Neuronal stem cell (in vitro differentiated cells): ENCODE results near the gene HUNK.
A peak's percentile ranks its signal among the peaks of the same experiment; 100 is the strongest.

Source experiments
- DNase-seq: peaks from one replicate; pipeline ENCODE4 v3.0.0-alpha.2; 2013; ENCODE audit warnings: low spot score
- H2AFZ ChIP-seq: one replicate; pipeline ENCODE4 v1.6.1; 2013; ENCODE audit warnings: mild to moderate bottlenecking, low read length, inconsistent platforms
- H2AK5ac ChIP-seq: 2 replicates; pipeline ENCODE4 v1.6.1; 2013; ENCODE audit warnings: low read depth, mild to moderate bottlenecking, inconsistent platforms, low read length, moderate library complexity, mixed read lengths
- H2BK120ac ChIP-seq: 2 replicates; pipeline ENCODE4 v1.6.1; 2013; ENCODE audit warnings: low read depth, mild to moderate bottlenecking, inconsistent platforms, low read length, moderate library complexity, mixed read lengths
- H2BK12ac ChIP-seq: one replicate; pipeline ENCODE4 v1.6.1; 2013; ENCODE audit warnings: low read length, inconsistent platforms
- H2BK15ac ChIP-seq: 2 replicates; pipeline ENCODE4 v1.6.1; 2013; ENCODE audit warnings: mild to moderate bottlenecking, low read length, inconsistent platforms, mixed read lengths
- H2BK5ac ChIP-seq: one replicate; pipeline ENCODE4 v1.6.1; 2013; ENCODE audit warnings: inconsistent platforms, mild to moderate bottlenecking, low read length, moderate library complexity
- H3K14ac ChIP-seq: one replicate; pipeline ENCODE4 v1.6.1; 2013; ENCODE audit warnings: low read length, inconsistent platforms
- H3K18ac ChIP-seq: 2 replicates; pipeline ENCODE4 v1.6.1; 2013; ENCODE audit warnings: low read length, inconsistent platforms
- H3K23ac ChIP-seq: 2 replicates; pipeline ENCODE4 v1.6.1; 2013; ENCODE audit warnings: low read depth, mild to moderate bottlenecking, mixed read lengths, low read length, inconsistent platforms; ENCODE audit not compliant: poor library complexity
- H3K27ac ChIP-seq: replicated peaks from 3 replicates; pipeline ENCODE4 v1.5.1; 2013; ENCODE audit warnings: low read length, inconsistent platforms
- H3K27me3 ChIP-seq, 3 experiments: 2 replicates each; pipeline ENCODE4 v1.6.1; 2013; ENCODE audit warnings: low read length in 3 of 3, mild to moderate bottlenecking in 2 of 3, inconsistent platforms in 1 of 3, low read depth in 1 of 3, mixed read lengths in 1 of 3, moderate library complexity in 1 of 3; ENCODE audit not compliant: control insufficient read depth in 3 of 3, insufficient read depth in 3 of 3
- H3K36me3 ChIP-seq, 2 donors: replicated peaks in 1 of 2; 2 replicates each; pipeline ENCODE4 v1.6.1; 2013; ENCODE audit warnings: low read length in 2 of 2; ENCODE audit not compliant: control insufficient read depth in 2 of 2, insufficient read depth in 2 of 2
- H3K4ac ChIP-seq: 2 replicates; pipeline ENCODE4 v1.6.1; 2013; ENCODE audit warnings: inconsistent platforms, mild to moderate bottlenecking, low read length, moderate library complexity
- H3K4me1 ChIP-seq, 2 donors: 1 replicate in 1 of 2; 2 replicates in 1 of 2; pipeline ENCODE4 v1.6.1; 2013; ENCODE audit warnings: low read length in 2 of 2, low read depth in 1 of 2; ENCODE audit not compliant: control insufficient read depth in 2 of 2, insufficient read depth in 1 of 2
- H3K4me2 ChIP-seq: one replicate; pipeline ENCODE4 v1.6.1; 2013; ENCODE audit warnings: mild to moderate bottlenecking, low read length, inconsistent platforms; ENCODE audit not compliant: insufficient read depth, poor library complexity, severe bottlenecking
- H3K4me3 ChIP-seq, 2 donors: 2 replicates each; pipeline ENCODE4 v1.5.1; 2013; ENCODE audit warnings: low read length in 2 of 2, mild to moderate bottlenecking in 2 of 2, inconsistent platforms in 1 of 2, moderate library complexity in 1 of 2
- H3K79me1 ChIP-seq: one replicate; pipeline ENCODE4 v1.6.1; 2013; ENCODE audit warnings: low read depth, mild to moderate bottlenecking, inconsistent platforms, low read length, moderate library complexity
- H3K9ac ChIP-seq: one replicate; pipeline ENCODE4 v1.6.1; 2013; ENCODE audit warnings: mild to moderate bottlenecking, low read depth, low read length, inconsistent platforms; ENCODE audit not compliant: poor library complexity
- H3K9me3 ChIP-seq, 2 donors: replicated peaks in 1 of 2; 2 replicates each; pipeline versions ENCODE3 to v1.6.1; 2013; ENCODE audit warnings: low read length in 2 of 2, mild to moderate bottlenecking in 2 of 2, inconsistent platforms in 1 of 2, low read depth in 1 of 2, mixed read lengths in 1 of 2, moderate library complexity in 1 of 2; ENCODE audit not compliant: control insufficient read depth in 2 of 2, insufficient read depth in 1 of 2
- H4K8ac ChIP-seq: one replicate; pipeline ENCODE4 v1.6.1; 2013; ENCODE audit warnings: low read depth, mild to moderate bottlenecking, inconsistent platforms, low read length, moderate library complexity
- H4K91ac ChIP-seq: one replicate; pipeline ENCODE4 v1.6.1; 2013; ENCODE audit warnings: low read length, low read depth, mild to moderate bottlenecking, inconsistent platforms; ENCODE audit not compliant: poor library complexity
- WGBS, 2 donors: extraction: QIAGEN DNeasy Blood & Tissue Kit; methylation state at CpG; one replicate each; pipeline ENCODE4 v1.1.7; 2013; ENCODE audit warnings: missing lambda C conversion rate in 2 of 2, mixed read lengths in 1 of 2; ENCODE audit not compliant: insufficient read length in 2 of 2, insufficient replicate concordance in 1 of 2; ENCODE audit errors: extremely low coverage in 2 of 2; 5-methylcytosine and 5-hydroxymethylcytosine counted together

The HUNK gene

DNA sequence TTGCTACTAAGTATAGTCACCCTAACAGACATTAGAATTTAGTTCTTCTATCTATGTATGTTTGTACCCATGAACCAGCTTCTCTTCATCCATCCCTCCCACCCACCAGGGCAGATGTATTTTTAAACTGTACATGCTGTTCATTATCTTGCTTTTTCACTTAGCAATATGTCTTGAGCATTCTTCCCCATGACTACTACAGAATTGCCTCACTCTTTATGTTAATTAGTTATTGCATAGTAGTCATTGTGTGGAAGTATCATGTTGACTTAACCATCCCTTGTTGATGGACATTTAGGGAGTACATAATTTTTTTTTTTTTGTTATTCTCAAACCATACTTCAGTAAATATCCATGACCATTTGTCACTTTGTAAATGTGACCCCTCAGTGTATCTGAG is 9.9 kb downstream of the HUNK start:
- peaks cover 1 to 16% of the 10 kb centered on the region in 2 donors for H3K9me3 ChIP-seq
- peaks cover 0 to 26% of the 10 kb centered on the region in 2 donors for H3K36me3 ChIP-seq
- no peak overlapping the region for H3K18ac ChIP-seq
- no peak overlapping the region for H3K4me3 ChIP-seq
- no peak overlapping the region for H2AK5ac ChIP-seq
- H2AFZ ChIP-seq, result no peak overlapping the region
- no peak overlapping the region for H3K9ac ChIP-seq
- no peak overlapping the region for H2BK12ac ChIP-seq
- H4K91ac ChIP-seq, result no peak overlapping the region
- H3K4ac ChIP-seq, result no peak overlapping the region
- DNase-seq, result no peak
- H3K27ac ChIP-seq, result no peak overlapping the region
- no peak overlapping the region for H4K8ac ChIP-seq
- no peak overlapping the region for H2BK5ac ChIP-seq
- H2BK120ac ChIP-seq, result no peak overlapping the region
- H3K14ac ChIP-seq, result no peak overlapping the region
- H3K79me1 ChIP-seq, result peaks cover 5% of the 10 kb centered on the region
- H3K4me1 ChIP-seq, result peaks cover 0 to 12% of the 10 kb centered on the region in 2 donors
- H2BK15ac ChIP-seq, result no peak overlapping the region
- no peak overlapping the region for H3K4me2 ChIP-seq
- H3K23ac ChIP-seq, result no peak overlapping the region
- H3K27me3 ChIP-seq, result no peaks in the 10 kb centered on the region

GRCh38 chr21:31885146-31885545 is 12.3 kb downstream of the HUNK start:
- Histone ChIP-seq H2BK120ac (no peak overlapping the region), H3K9me3 (peaks cover 1 to 16% of the 10 kb centered on the region in 2 donors), H3K4me1 (peaks cover 0 to 12% of the 10 kb centered on the region in 2 donors), H3K14ac (peak overlapping the region; percentile 66), H3K36me3 (peaks cover 0 to 16% of the 10 kb centered on the region in 2 donors), H3K27me3 (no peaks in the 10 kb centered on the region), H2BK15ac (no peak overlapping the region), H2AFZ (no peak overlapping the region), H3K23ac (peak overlapping the region; percentile 67), H4K8ac (no peak overlapping the region), H3K27ac (no peak overlapping the region), H3K4me3 (no peak overlapping the region), H3K18ac (no peak overlapping the region), H2BK5ac (no peak overlapping the region), H3K9ac (no peak overlapping the region), H4K91ac (no peak overlapping the region), H3K79me1 (peaks cover 5% of the 10 kb centered on the region), H2AK5ac (no peak overlapping the region), H2BK12ac (no peak overlapping the region), H3K4me2 (peak overlapping the region; percentile 4), H3K4ac (no peak overlapping the region)
- DNase-seq, result no peak
- no CpG with 5 or more reads among the region's 11 CpGs for WGBS, 2 donors

GRCh38 chr21:31886915-31887314 is 14.1 kb downstream of the HUNK start:
- H3K4me1 ChIP-seq, result peaks cover 0 to 4% of the 10 kb centered on the region in 2 donors
- H3K4me2 ChIP-seq, result no peak overlapping the region
- no peak overlapping the region for H2BK15ac ChIP-seq
- no CpG with 5 or more reads among the region's 5 CpGs for WGBS, 2 donors
- H3K23ac ChIP-seq, result no peak overlapping the region
- H2BK5ac ChIP-seq, result no peak overlapping the region
- H2AK5ac ChIP-seq, result no peak overlapping the region
- peaks cover 4% of the 10 kb centered on the region for H3K79me1 ChIP-seq
- H3K18ac ChIP-seq, result no peak overlapping the region
- no peaks in the 10 kb centered on the region for H3K27me3 ChIP-seq
- H2AFZ ChIP-seq, result no peak overlapping the region
- H3K4me3 ChIP-seq, result no peak overlapping the region
- H2BK120ac ChIP-seq, result no peak overlapping the region
- peaks cover 1 to 16% of the 10 kb centered on the region in 2 donors for H3K9me3 ChIP-seq
- peaks cover 0 to 16% of the 10 kb centered on the region in 2 donors for H3K36me3 ChIP-seq
- no peak overlapping the region for H3K14ac ChIP-seq
- no peak overlapping the region for H4K8ac ChIP-seq
- no peak for DNase-seq
- no peak overlapping the region for H3K9ac ChIP-seq
- H3K27ac ChIP-seq, result no peak overlapping the region
- H4K91ac ChIP-seq, result no peak overlapping the region
- no peak overlapping the region for H3K4ac ChIP-seq
- H2BK12ac ChIP-seq, result no peak overlapping the region

- Histone ChIP-seq H3K4me1 (peaks cover 0 to 4% of the 10 kb centered on the region in 2 donors), H2AK5ac (no peak overlapping the region), H4K91ac (no peak overlapping the region), H4K8ac (no peak overlapping the region), H3K27ac (no peak overlapping the region), H2AFZ (no peak overlapping the region), H2BK5ac (no peak overlapping the region), H3K23ac (no peak overlapping the region), H3K4me3 (no peak overlapping the region), H2BK12ac (no peak overlapping the region), H3K9ac (no peak overlapping the region), H3K4ac (no peak overlapping the region), H3K27me3 (no peaks in the 10 kb centered on the region), H3K36me3 (peaks cover 0 to 14% of the 10 kb centered on the region in 2 donors), H2BK120ac (no peak overlapping the region), H3K18ac (no peak overlapping the region), H2BK15ac (no peak overlapping the region), H3K4me2 (no peak overlapping the region), H3K14ac (no peak overlapping the region), H3K9me3 (peaks cover 1 to 14% of the 10 kb centered on the region in 2 donors), H3K79me1 (peaks cover 4% of the 10 kb centered on the region)
- no peak for DNase-seq
- no CpG with 5 or more reads among the region's 13 CpGs for WGBS, 2 donors
These were observed 14.6 kb downstream of the HUNK start for GRCh38 chr21:31887391-31887841.
